ENCODE measurements around the gene DDX39A. TPM values are rescaled to one million over a fixed set of nuclear protein-coding genes. Genes with fewer than 3 reads are reported as not detected.

Gene DDX39A
- polyA plus RNA-seq, 1 of the 3 experiments (the other 2 are of a cell fraction) = 88.8 TPM

DNA sequence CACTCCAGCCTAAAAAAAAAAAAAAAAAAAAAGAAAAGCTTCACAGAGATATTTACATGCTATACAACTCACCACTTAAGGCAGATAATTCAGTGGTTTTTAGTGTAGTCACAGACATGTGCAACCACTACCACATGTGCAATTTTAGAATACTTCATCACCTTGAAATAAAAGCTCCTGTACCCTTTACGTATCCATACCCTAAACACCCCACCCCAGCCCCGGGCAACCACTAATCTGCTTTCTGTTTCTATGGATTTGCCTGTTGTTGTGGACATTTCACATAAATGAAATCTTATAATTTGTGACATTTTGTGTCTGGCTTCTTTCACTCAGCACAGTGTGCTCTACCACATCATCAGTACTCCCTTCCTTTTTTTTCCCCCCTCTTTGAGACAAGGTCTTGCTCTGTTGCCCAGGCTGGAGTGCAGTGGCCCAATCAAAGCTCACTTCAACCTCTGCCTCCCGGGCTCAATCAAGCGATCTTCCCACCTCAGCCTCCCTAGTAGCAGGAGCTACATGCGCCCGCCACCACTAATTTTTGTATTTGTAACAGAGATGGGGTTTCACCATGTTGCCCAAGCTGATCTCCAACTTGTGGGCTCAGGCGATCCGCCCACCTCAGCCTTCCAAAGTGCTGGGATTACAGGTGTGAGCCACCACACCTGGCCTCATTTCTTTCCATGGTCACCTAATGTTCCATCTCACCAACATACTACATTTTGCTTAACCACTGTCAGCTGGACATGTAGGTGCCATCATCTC lies 4.0 kb downstream of the DDX39A start:
- POLR2A ChIA-PET = interaction anchor here (0.7 kb wide), 1 partner anchor 9 kb away, joined by 5 read pairs; no protein-coding TSS in a partner anchor
- TF ChIP-seq MEF2A (IDR thresholded peaks at IDR 0.05; ENCODE audit: borderline replicate concordance, low read depth) (no peak), JUND (IDR thresholded peaks at IDR 0.05) (no peak), ELF1 (IDR thresholded peaks at IDR 0.05) (no peak), TCF12 (IDR thresholded peaks at IDR 0.05) (no peak)
- TF ChIP-seq, protein P1, sequence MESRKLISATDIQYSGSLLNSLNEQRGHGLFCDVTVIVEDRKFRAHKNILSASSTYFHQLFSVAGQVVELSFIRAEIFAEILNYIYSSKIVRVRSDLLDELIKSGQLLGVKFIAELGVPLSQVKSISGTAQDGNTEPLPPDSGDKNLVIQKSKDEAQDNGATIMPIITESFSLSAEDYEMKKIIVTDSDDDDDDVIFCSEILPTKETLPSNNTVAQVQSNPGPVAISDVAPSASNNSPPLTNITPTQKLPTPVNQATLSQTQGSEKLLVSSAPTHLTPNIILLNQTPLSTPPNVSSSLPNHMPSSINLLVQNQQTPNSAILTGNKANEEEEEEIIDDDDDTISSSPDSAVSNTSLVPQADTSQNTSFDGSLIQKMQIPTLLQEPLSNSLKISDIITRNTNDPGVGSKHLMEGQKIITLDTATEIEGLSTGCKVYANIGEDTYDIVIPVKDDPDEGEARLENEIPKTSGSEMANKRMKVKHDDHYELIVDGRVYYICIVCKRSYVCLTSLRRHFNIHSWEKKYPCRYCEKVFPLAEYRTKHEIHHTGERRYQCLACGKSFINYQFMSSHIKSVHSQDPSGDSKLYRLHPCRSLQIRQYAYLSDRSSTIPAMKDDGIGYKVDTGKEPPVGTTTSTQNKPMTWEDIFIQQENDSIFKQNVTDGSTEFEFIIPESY (IDR thresholded peaks at IDR 0.05; ENCODE audit: borderline replicate concordance, low read depth) = no peak
- TF ChIP-seq, protein P2, sequence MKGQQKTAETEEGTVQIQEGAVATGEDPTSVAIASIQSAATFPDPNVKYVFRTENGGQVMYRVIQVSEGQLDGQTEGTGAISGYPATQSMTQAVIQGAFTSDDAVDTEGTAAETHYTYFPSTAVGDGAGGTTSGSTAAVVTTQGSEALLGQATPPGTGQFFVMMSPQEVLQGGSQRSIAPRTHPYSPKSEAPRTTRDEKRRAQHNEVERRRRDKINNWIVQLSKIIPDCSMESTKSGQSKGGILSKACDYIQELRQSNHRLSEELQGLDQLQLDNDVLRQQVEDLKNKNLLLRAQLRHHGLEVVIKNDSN (IDR thresholded peaks at IDR 0.05; ENCODE audit: borderline replicate concordance, low read depth) = no peak
- H3K4me2 ChIP-seq = no peak overlapping the region
- no peak overlapping the region for H3K9ac ChIP-seq
- CTCF ChIA-PET = interaction anchor here (0.6 to 3.8 kb wide), 7 partner anchors 10 to 1300 kb away, joined by 3 to 31 read pairs (median 12); partner anchors contain the start of gene ASF1B
- no peaks in the 10 kb centered on the region for H3K9me3 ChIP-seq
- no peak for DNase-seq
- H4K20me1 ChIP-seq (ENCODE audit: insufficient read depth) = peaks cover 76% of the 10 kb centered on the region
- H3K36me3 ChIP-seq (replicated peaks in 1 of 2; ENCODE audit: control insufficient read depth in 1 of 2, insufficient read depth in 2 of 2, low read length in 1 of 2) = peaks cover 24 to 28% of the 10 kb centered on the region in 2 experiments
- H3K4me1 ChIP-seq (ENCODE audit: control insufficient read depth in 1 of 2, insufficient read depth in 2 of 2, low read depth in 1 of 2, low read length in 1 of 2) = peaks cover 15 to 17% of the 10 kb centered on the region in 2 experiments; a peak in 2 of 4 replicates
- 91% methylated on average over 8 of the region's 8 CpGs for WGBS (ENCODE audit: low lambda C conversion rate)
- peak overlapping the region in 1 of 2 experiments; percentile 24; a peak in 1 of 4 replicates for H3K27ac ChIP-seq (ENCODE audit: low read depth in 2 of 2, low read length in 1 of 2)
- peaks cover 83% of the 10 kb centered on the region for H3K79me2 ChIP-seq (ENCODE audit: insufficient read depth)
- no peaks in the 10 kb centered on the region for H3K9me2 ChIP-seq
- H2AFZ ChIP-seq (ENCODE audit: low read depth) = no peak overlapping the region
- no peaks in the 10 kb centered on the region for H3F3A ChIP-seq (replicated peaks; ENCODE audit: insufficient read depth)
- H3K4me3 ChIP-seq (ENCODE audit: low read depth in 2 of 2, low read length in 1 of 2) = no peak overlapping the region
- H3K27me3 ChIP-seq (ENCODE audit: insufficient read depth) = no peaks in the 10 kb centered on the region

DNA sequence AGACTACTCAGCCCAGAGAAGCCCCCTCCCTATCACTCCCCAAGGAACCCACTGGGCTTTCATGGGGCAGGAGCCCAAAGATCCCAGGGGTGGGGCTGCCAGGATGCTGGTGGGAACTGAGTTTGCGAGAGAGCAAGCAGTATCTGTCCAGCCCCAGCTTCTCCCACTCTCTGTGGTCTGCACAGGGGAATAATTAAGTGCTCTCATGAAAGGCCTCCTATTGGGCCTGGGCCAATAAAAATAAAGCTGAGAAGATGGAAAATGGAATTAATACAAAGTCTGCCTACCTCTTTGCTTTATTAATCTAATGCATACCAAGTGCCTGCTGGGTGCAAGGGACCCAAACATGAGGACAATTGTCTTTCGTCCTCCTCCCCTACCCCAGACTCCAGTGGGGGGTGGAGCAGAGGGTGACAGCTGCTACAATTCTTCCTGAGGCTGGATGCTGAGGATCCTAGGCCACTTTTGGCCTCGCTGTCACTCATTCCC lies 5.4 kb downstream of the DDX39A start:
- H3K27me3 ChIP-seq (ENCODE audit: insufficient read depth) = no peaks in the 10 kb centered on the region
- no peaks in the 10 kb centered on the region for H3F3A ChIP-seq (replicated peaks; ENCODE audit: insufficient read depth)
- peaks cover 30 to 42% of the 10 kb centered on the region in 2 experiments for H3K36me3 ChIP-seq (replicated peaks in 1 of 2; ENCODE audit: control insufficient read depth in 1 of 2, insufficient read depth in 2 of 2, low read length in 1 of 2)
- peaks cover 79% of the 10 kb centered on the region for H3K79me2 ChIP-seq (ENCODE audit: insufficient read depth)
- CTCF ChIA-PET = interaction anchor here (0.6 to 3.8 kb wide), 9 partner anchors 8 to 277 kb away, joined by 3 to 31 read pairs (median 6); partner anchors contain the start of gene ASF1B
- peak; percentile 73 for DNase-seq
- no peak overlapping the region for H3K4me3 ChIP-seq (ENCODE audit: low read depth in 2 of 2, low read length in 1 of 2)
- H2AFZ ChIP-seq (ENCODE audit: low read depth) = no peak overlapping the region
- POLR2A ChIA-PET = interaction anchor here (0.6 kb wide), 2 partner anchors 12 to 267 kb away, joined by 3 to 5 read pairs; no protein-coding TSS in a partner anchor
- H3K9ac ChIP-seq = no peak overlapping the region
- H3K9me3 ChIP-seq = no peaks in the 10 kb centered on the region
- peak overlapping the region; percentile 59; the same call in 1 of the 2 replicates for H3K4me2 ChIP-seq
- peaks cover 76% of the 10 kb centered on the region for H4K20me1 ChIP-seq (ENCODE audit: insufficient read depth)
- TF ChIP-seq MEF2A (IDR thresholded peaks at IDR 0.05; ENCODE audit: borderline replicate concordance, low read depth) (no peak), FOSL2 (IDR thresholded peaks at IDR 0.05; ENCODE audit: borderline replicate concordance, low read depth) (no peak), ELF1 (IDR thresholded peaks at IDR 0.05) (no peak), MXI1 (IDR thresholded peaks at IDR 0.05; ENCODE audit: low read depth, low read length) (no peak), TCF12 (IDR thresholded peaks at IDR 0.05) (no peak), NFIC (IDR thresholded peaks at IDR 0.05; ENCODE audit: borderline replicate concordance) (peak; percentile 54; the same call in 1 of the 2 replicates), TEAD4 (IDR thresholded peaks at IDR 0.05; ENCODE audit: borderline replicate concordance, insufficient read depth) (no peak)
- peaks cover 14 to 15% of the 10 kb centered on the region in 2 experiments; a peak in 2 of 4 replicates for H3K4me1 ChIP-seq (ENCODE audit: control insufficient read depth in 1 of 2, insufficient read depth in 2 of 2, low read depth in 1 of 2, low read length in 1 of 2)
- peak overlapping the region; percentile 51 to 54; a peak in 3 of 4 replicates for H3K27ac ChIP-seq (ENCODE audit: low read depth in 2 of 2, low read length in 1 of 2)
- no peaks in the 10 kb centered on the region for H3K9me2 ChIP-seq
- 73% methylated on average over 3 of the region's 3 CpGs for WGBS (ENCODE audit: low lambda C conversion rate)
